WTC11 (cell line): Measurements from ENCODE around the gene COX6A1. TPM values are rescaled to one million over a fixed set of nuclear protein-coding genes. Genes with fewer than 3 reads are reported as not detected.

Experiments used
- ATAC-seq: fragments of 200-7000 bp; cut with Tn5 transposase; 2 replicates; pipeline ENCODE4 v1.10.0; 2021; ENCODE audit warnings: mild to moderate bottlenecking, moderate library complexity
- CTCF ChIA-PET: fragments of 300-600 bp; sonication (Branson Sonifier 250); formaldehyde crosslinking; loops from one replicate; lab custom pipeline; 2021; ENCODE audit warnings: antibody characterized with exemption; lab: Charles Lee
- POLR2A ChIA-PET: fragments of 350-600 bp; sonication (Branson Sonifier 250); formaldehyde crosslinking; loops from one replicate; lab custom pipeline; 2021; ENCODE audit warnings: antibody characterized with exemption; lab: Charles Lee
- DNase-seq: peaks from one replicate; pipeline ENCODE4 v3.0.0; 2021; ENCODE audit warnings: low spot score
- H3K27ac Mint-ChIP-seq: 2 replicates; pipeline ENCODE4 v1.8.0; 2021; ENCODE audit warnings: mixed read lengths
- H3K27me3 Mint-ChIP-seq: 2 replicates; pipeline ENCODE4 v1.8.0; 2021; ENCODE audit warnings: low read depth, mild to moderate bottlenecking, moderate library complexity, mixed read lengths
- H3K36me3 Mint-ChIP-seq: 2 replicates; pipeline ENCODE4 v1.8.0; 2021; ENCODE audit warnings: mixed read lengths
- H3K4me1 Mint-ChIP-seq: 2 replicates; pipeline ENCODE4 v1.8.0; 2022; ENCODE audit warnings: mixed read lengths
- H3K4me3 Mint-ChIP-seq: 2 replicates; pipeline ENCODE4 v1.8.0; 2021; ENCODE audit warnings: mild to moderate bottlenecking, moderate library complexity, mixed read lengths
- H3K9me3 Mint-ChIP-seq: 2 replicates; pipeline ENCODE4 v1.8.0; 2021; ENCODE audit warnings: mixed read lengths
- CREB1 ChIP-seq: sonication (generic); formaldehyde crosslinking; IDR thresholded peaks from 2 replicates; pipeline ENCODE4 v1.8.0; 2023; ENCODE audit warnings: mild to moderate bottlenecking, missing genetic modification reagents
- ELF4 ChIP-seq: sonication (generic); formaldehyde crosslinking; IDR thresholded peaks from 2 replicates; pipeline ENCODE4 v1.8.1; 2022; ENCODE audit warnings: low read depth, mild to moderate bottlenecking, moderate library complexity, missing genetic modification reagents
- EMX1 ChIP-seq: fragments of 250-450 bp; sonication (Bioruptor Pico); IDR thresholded peaks from 2 replicates; pipeline ENCODE4 v1.8.0; 2021; ENCODE audit warnings: mild to moderate bottlenecking
- GRHL2 ChIP-seq: fragments of 250-450 bp; sonication (Bioruptor Pico); IDR thresholded peaks from 2 replicates; pipeline ENCODE4 v1.8.0; 2022; ENCODE audit warnings: mild to moderate bottlenecking, moderate library complexity; ENCODE audit not compliant: insufficient replicate concordance, severe bottlenecking
- HMGA2 ChIP-seq: fragments of 250-450 bp; sonication (Bioruptor Pico); IDR thresholded peaks from 2 replicates; pipeline ENCODE4 v1.4.0; 2021; ENCODE audit warnings: mild to moderate bottlenecking, moderate library complexity
- NFATC4 ChIP-seq: fragments of 250-450 bp; sonication (Bioruptor Pico); IDR thresholded peaks from 2 replicates; pipeline ENCODE4 v1.9.0; 2021; ENCODE audit warnings: mild to moderate bottlenecking
- NR3C1 ChIP-seq: sonication (generic); formaldehyde crosslinking; conservative IDR thresholded peaks from 2 replicates; pipeline ENCODE4 v1.8.1; 2023; ENCODE audit warnings: low read depth, mild to moderate bottlenecking, missing genetic modification reagents
- ZNF121 ChIP-seq: sonication (generic); formaldehyde crosslinking; IDR thresholded peaks from 2 replicates; pipeline ENCODE4 v1.8.0; 2023; ENCODE audit warnings: missing genetic modification reagents
- ZNF138 ChIP-seq: sonication (generic); formaldehyde crosslinking; conservative IDR thresholded peaks from 2 replicates; pipeline ENCODE4 v1.8.1; 2022; ENCODE audit warnings: mild to moderate bottlenecking, moderate library complexity, missing genetic modification reagents
- ZNF219 ChIP-seq: sonication (generic); formaldehyde crosslinking; IDR thresholded peaks from 2 replicates; pipeline ENCODE4 v1.8.0; 2023; ENCODE audit warnings: missing genetic modification reagents, mild to moderate bottlenecking, borderline replicate concordance
- ZNF232 ChIP-seq: sonication (generic); formaldehyde crosslinking; IDR thresholded peaks from 2 replicates; pipeline ENCODE4 v1.8.0; 2022; ENCODE audit warnings: mild to moderate bottlenecking, missing genetic modification reagents
- total RNA-seq: library from RNA; stranded (reverse); gene quantifications from 3 replicates; pipeline ENCODE4 v1.2.3, GENCODE V29; 2021
- TF ChIP-seq, protein P1 (sequence below): sonication (generic); formaldehyde crosslinking; IDR thresholded peaks from 2 replicates; pipeline ENCODE4 v1.8.1; 2023; ENCODE audit warnings: mild to moderate bottlenecking, missing genetic modification reagents, moderate library complexity
- TF ChIP-seq, protein P2 (sequence below): fragments of 250-450 bp; sonication (Bioruptor Pico); IDR thresholded peaks from 2 replicates; pipeline ENCODE4 v1.9.0; 2021; ENCODE audit warnings: mild to moderate bottlenecking
- TF ChIP-seq, protein P3 (sequence below): sonication (generic); formaldehyde crosslinking; IDR thresholded peaks from 2 replicates; pipeline ENCODE4 v1.8.1; 2023; ENCODE audit warnings: mild to moderate bottlenecking, missing genetic modification reagents, borderline replicate concordance
- TF ChIP-seq, protein P4 (sequence below): sonication (generic); formaldehyde crosslinking; IDR thresholded peaks from 2 replicates; pipeline ENCODE4 v1.8.1; 2022; ENCODE audit warnings: low read depth, missing genetic modification reagents, borderline replicate concordance
- TF ChIP-seq, protein P5 (sequence below): fragments of 200-600 bp; IDR thresholded peaks from 2 replicates; pipeline ENCODE4 v1.8.0; 2022; ENCODE audit warnings: antibody characterized with exemption
- TF ChIP-seq, protein P6 (sequence below): sonication (generic); formaldehyde crosslinking; conservative IDR thresholded peaks from 2 replicates; pipeline ENCODE4 v1.8.1; 2022; ENCODE audit warnings: mild to moderate bottlenecking, missing genetic modification reagents
- TF ChIP-seq, protein P7 (sequence below): sonication (generic); formaldehyde crosslinking; IDR thresholded peaks from 2 replicates; pipeline ENCODE4 v1.8.0; 2023; ENCODE audit warnings: missing genetic modification reagents
- TF ChIP-seq, protein P8 (sequence below): sonication (generic); formaldehyde crosslinking; IDR thresholded peaks from 2 replicates; pipeline ENCODE4 v1.8.0; 2022; ENCODE audit warnings: missing genetic modification reagents
- TF ChIP-seq, protein P9 (sequence below): sonication (generic); formaldehyde crosslinking; conservative IDR thresholded peaks from 2 replicates; pipeline ENCODE4 v1.8.1; 2023; ENCODE audit warnings: mild to moderate bottlenecking, low read depth, missing genetic modification reagents, moderate library complexity

Gene COX6A1
- total RNA-seq, 1 experiment from 2014 or later: 573 TPM

DNA sequence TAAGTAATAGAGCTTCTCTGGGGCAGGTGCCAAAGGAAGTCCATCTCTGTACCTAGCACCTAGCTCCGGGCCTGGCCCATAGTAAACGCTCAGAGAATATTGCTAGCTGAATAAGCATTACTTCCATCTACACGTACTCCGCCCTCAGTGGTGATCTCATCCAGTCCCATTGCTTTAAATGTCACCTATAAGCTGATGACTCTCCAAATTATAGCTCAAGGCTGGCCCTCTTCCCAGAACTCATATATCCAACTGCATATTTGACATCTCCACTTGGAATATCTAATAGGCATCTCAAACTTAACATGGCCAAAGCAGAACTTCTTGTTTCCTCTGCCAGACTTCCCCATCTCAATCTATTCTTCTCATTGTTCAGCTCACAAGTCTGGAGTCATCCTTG, 51.1 kb downstream of the COX6A1 start (continued):
- no peak for TF ChIP-seq NFATC4 (CRISPR knock-in tag)
- TF ChIP-seq, all 79 proteins: peak for 0

DNA sequence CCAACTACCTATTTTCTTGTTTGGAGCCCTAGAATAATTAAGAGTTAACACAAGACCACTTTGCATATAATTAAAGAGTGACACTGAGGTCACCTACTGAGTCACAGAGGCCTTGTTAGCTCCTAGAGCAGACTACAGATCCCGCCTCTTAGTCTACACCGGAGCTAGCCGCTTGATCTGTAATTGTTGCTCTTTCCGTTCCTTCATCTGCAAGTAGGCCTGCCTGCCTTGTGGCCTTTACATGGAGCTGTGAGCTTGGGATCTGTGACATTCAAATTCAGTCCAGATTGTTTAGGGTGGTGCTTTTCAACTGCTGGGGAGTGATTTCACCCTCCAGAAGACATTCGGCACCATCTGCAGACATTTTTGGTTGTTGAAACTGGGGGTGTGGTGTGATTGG, 52.4 kb downstream of the COX6A1 start:
- Mint-ChIP-seq H3K27me3 (no peaks in the 10 kb centered on the region), H3K27ac (no peak overlapping the region; the same call in 1 of the 2 replicates), H3K4me1 (peaks cover 9% of the 10 kb centered on the region), H3K36me3 (no peaks in the 10 kb centered on the region), H3K4me3 (no peak overlapping the region), H3K9me3 (no peaks in the 10 kb centered on the region)
- no peak for ATAC-seq
- ChIA-PET CTCF (no interaction called here), POLR2A (no interaction called here)
- no peak for DNase-seq
- TF ChIP-seq HMGA2: no peak
- TF ChIP-seq, protein P1, sequence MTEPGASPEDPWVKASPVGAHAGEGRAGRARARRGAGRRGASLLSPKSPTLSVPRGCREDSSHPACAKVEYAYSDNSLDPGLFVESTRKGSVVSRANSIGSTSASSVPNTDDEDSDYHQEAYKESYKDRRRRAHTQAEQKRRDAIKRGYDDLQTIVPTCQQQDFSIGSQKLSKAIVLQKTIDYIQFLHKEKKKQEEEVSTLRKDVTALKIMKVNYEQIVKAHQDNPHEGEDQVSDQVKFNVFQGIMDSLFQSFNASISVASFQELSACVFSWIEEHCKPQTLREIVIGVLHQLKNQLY (CRISPR knock-in tag): no peak
- TF ChIP-seq, protein P2, sequence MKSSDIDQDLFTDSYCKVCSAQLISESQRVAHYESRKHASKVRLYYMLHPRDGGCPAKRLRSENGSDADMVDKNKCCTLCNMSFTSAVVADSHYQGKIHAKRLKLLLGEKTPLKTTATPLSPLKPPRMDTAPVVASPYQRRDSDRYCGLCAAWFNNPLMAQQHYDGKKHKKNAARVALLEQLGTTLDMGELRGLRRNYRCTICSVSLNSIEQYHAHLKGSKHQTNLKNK (CRISPR knock-in tag): no peak
- no peak for TF ChIP-seq NR3C1 (CRISPR knock-in tag)
- TF ChIP-seq ZNF219 (CRISPR knock-in tag): no peak
- TF ChIP-seq ELF4: no peak
- TF ChIP-seq, protein P3, sequence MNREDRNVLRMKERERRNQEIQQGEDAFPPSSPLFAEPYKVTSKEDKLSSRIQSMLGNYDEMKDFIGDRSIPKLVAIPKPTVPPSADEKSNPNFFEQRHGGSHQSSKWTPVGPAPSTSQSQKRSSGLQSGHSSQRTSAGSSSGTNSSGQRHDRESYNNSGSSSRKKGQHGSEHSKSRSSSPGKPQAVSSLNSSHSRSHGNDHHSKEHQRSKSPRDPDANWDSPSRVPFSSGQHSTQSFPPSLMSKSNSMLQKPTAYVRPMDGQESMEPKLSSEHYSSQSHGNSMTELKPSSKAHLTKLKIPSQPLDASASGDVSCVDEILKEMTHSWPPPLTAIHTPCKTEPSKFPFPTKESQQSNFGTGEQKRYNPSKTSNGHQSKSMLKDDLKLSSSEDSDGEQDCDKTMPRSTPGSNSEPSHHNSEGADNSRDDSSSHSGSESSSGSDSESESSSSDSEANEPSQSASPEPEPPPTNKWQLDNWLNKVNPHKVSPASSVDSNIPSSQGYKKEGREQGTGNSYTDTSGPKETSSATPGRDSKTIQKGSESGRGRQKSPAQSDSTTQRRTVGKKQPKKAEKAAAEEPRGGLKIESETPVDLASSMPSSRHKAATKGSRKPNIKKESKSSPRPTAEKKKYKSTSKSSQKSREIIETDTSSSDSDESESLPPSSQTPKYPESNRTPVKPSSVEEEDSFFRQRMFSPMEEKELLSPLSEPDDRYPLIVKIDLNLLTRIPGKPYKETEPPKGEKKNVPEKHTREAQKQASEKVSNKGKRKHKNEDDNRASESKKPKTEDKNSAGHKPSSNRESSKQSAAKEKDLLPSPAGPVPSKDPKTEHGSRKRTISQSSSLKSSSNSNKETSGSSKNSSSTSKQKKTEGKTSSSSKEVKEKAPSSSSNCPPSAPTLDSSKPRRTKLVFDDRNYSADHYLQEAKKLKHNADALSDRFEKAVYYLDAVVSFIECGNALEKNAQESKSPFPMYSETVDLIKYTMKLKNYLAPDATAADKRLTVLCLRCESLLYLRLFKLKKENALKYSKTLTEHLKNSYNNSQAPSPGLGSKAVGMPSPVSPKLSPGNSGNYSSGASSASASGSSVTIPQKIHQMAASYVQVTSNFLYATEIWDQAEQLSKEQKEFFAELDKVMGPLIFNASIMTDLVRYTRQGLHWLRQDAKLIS (CRISPR knock-in tag): no peak
- TF ChIP-seq, protein P4, sequence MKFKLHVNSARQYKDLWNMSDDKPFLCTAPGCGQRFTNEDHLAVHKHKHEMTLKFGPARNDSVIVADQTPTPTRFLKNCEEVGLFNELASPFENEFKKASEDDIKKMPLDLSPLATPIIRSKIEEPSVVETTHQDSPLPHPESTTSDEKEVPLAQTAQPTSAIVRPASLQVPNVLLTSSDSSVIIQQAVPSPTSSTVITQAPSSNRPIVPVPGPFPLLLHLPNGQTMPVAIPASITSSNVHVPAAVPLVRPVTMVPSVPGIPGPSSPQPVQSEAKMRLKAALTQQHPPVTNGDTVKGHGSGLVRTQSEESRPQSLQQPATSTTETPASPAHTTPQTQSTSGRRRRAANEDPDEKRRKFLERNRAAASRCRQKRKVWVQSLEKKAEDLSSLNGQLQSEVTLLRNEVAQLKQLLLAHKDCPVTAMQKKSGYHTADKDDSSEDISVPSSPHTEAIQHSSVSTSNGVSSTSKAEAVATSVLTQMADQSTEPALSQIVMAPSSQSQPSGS (CRISPR knock-in tag): no peak
- TF ChIP-seq, protein P5, sequence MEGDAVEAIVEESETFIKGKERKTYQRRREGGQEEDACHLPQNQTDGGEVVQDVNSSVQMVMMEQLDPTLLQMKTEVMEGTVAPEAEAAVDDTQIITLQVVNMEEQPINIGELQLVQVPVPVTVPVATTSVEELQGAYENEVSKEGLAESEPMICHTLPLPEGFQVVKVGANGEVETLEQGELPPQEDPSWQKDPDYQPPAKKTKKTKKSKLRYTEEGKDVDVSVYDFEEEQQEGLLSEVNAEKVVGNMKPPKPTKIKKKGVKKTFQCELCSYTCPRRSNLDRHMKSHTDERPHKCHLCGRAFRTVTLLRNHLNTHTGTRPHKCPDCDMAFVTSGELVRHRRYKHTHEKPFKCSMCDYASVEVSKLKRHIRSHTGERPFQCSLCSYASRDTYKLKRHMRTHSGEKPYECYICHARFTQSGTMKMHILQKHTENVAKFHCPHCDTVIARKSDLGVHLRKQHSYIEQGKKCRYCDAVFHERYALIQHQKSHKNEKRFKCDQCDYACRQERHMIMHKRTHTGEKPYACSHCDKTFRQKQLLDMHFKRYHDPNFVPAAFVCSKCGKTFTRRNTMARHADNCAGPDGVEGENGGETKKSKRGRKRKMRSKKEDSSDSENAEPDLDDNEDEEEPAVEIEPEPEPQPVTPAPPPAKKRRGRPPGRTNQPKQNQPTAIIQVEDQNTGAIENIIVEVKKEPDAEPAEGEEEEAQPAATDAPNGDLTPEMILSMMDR: no peak
- TF ChIP-seq ZNF138 (CRISPR knock-in tag): no peak
- TF ChIP-seq ZNF121 (CRISPR knock-in tag): no peak
- no peak for TF ChIP-seq GRHL2
- TF ChIP-seq, protein P6, sequence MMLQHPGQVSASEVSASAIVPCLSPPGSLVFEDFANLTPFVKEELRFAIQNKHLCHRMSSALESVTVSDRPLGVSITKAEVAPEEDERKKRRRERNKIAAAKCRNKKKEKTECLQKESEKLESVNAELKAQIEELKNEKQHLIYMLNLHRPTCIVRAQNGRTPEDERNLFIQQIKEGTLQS (CRISPR knock-in tag): no peak
- TF ChIP-seq, protein P7, sequence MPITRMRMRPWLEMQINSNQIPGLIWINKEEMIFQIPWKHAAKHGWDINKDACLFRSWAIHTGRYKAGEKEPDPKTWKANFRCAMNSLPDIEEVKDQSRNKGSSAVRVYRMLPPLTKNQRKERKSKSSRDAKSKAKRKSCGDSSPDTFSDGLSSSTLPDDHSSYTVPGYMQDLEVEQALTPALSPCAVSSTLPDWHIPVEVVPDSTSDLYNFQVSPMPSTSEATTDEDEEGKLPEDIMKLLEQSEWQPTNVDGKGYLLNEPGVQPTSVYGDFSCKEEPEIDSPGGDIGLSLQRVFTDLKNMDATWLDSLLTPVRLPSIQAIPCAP (CRISPR knock-in tag): no peak
- no peak for TF ChIP-seq CREB1
- TF ChIP-seq, protein P8, sequence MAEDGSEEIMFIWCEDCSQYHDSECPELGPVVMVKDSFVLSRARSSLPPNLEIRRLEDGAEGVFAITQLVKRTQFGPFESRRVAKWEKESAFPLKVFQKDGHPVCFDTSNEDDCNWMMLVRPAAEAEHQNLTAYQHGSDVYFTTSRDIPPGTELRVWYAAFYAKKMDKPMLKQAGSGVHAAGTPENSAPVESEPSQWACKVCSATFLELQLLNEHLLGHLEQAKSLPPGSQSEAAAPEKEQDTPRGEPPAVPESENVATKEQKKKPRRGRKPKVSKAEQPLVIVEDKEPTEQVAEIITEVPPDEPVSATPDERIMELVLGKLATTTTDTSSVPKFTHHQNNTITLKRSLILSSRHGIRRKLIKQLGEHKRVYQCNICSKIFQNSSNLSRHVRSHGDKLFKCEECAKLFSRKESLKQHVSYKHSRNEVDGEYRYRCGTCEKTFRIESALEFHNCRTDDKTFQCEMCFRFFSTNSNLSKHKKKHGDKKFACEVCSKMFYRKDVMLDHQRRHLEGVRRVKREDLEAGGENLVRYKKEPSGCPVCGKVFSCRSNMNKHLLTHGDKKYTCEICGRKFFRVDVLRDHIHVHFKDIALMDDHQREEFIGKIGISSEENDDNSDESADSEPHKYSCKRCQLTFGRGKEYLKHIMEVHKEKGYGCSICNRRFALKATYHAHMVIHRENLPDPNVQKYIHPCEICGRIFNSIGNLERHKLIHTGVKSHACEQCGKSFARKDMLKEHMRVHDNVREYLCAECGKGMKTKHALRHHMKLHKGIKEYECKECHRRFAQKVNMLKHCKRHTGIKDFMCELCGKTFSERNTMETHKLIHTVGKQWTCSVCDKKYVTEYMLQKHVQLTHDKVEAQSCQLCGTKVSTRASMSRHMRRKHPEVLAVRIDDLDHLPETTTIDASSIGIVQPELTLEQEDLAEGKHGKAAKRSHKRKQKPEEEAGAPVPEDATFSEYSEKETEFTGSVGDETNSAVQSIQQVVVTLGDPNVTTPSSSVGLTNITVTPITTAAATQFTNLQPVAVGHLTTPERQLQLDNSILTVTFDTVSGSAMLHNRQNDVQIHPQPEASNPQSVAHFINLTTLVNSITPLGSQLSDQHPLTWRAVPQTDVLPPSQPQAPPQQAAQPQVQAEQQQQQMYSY (CRISPR knock-in tag): no peak
- no peak for TF ChIP-seq ZNF232 (CRISPR knock-in tag)
- TF ChIP-seq NFATC4 (CRISPR knock-in tag): no peak
- TF ChIP-seq, protein P9, sequence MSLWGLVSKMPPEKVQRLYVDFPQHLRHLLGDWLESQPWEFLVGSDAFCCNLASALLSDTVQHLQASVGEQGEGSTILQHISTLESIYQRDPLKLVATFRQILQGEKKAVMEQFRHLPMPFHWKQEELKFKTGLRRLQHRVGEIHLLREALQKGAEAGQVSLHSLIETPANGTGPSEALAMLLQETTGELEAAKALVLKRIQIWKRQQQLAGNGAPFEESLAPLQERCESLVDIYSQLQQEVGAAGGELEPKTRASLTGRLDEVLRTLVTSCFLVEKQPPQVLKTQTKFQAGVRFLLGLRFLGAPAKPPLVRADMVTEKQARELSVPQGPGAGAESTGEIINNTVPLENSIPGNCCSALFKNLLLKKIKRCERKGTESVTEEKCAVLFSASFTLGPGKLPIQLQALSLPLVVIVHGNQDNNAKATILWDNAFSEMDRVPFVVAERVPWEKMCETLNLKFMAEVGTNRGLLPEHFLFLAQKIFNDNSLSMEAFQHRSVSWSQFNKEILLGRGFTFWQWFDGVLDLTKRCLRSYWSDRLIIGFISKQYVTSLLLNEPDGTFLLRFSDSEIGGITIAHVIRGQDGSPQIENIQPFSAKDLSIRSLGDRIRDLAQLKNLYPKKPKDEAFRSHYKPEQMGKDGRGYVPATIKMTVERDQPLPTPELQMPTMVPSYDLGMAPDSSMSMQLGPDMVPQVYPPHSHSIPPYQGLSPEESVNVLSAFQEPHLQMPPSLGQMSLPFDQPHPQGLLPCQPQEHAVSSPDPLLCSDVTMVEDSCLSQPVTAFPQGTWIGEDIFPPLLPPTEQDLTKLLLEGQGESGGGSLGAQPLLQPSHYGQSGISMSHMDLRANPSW (CRISPR knock-in tag): no peak
- no peak for TF ChIP-seq EMX1 (CRISPR knock-in tag)
